HepG2 (cell line): ENCODE measurements around the gene KNL1. TPM values are rescaled to one million over a fixed set of nuclear protein-coding genes. Genes with fewer than 3 reads are reported as not detected.
A peak's percentile ranks its signal among the peaks of the same experiment; 100 is the strongest.

Source experiments
- ARID2 ChIP-seq: sonication (generic); formaldehyde crosslinking; IDR thresholded peaks from 2 replicates; pipeline ENCODE4 v1.8.1; 2022; ENCODE audit warnings: mild to moderate bottlenecking, missing genetic modification reagents, borderline replicate concordance
- ATF6 ChIP-seq: sonication (generic); formaldehyde crosslinking; conservative IDR thresholded peaks from 2 replicates; pipeline ENCODE4 v1.4.0; 2020; ENCODE audit warnings: missing genetic modification reagents
- CREBL2 ChIP-seq: sonication (generic); formaldehyde crosslinking; IDR thresholded peaks from 2 replicates; pipeline ENCODE4 v1.8.1; 2023; ENCODE audit warnings: missing genetic modification reagents, mild to moderate bottlenecking, borderline replicate concordance
- HNRNPK ChIP-seq: fragments of 200-400 bp; formaldehyde crosslinking; IDR thresholded peaks from 2 replicates; pipeline ENCODE4 v1.6.1; 2018; ENCODE audit warnings: low read length, low read depth, moderate library complexity, mild to moderate bottlenecking; ENCODE audit not compliant: poor library complexity, severe bottlenecking
- IKZF5 ChIP-seq: IDR thresholded peaks from 2 replicates; pipeline ENCODE4 v1.6.1; 2018; ENCODE audit warnings: missing genetic modification reagents, mild to moderate bottlenecking, missing compliant biosample characterization
- IRF2 ChIP-seq: IDR thresholded peaks from 2 replicates; pipeline ENCODE4 v1.6.1; 2018; ENCODE audit warnings: missing genetic modification reagents, missing compliant biosample characterization
- KLF9 ChIP-seq: IDR thresholded peaks from 2 replicates; pipeline ENCODE4 v1.6.1; 2016; ENCODE audit warnings: low read depth
- MIER2 ChIP-seq: IDR thresholded peaks from 2 replicates; pipeline ENCODE4 v1.6.1; 2016; ENCODE audit warnings: missing biosample characterization, missing genetic modification reagents
- MTERF4 ChIP-seq: sonication (generic); formaldehyde crosslinking; IDR thresholded peaks from 2 replicates; pipeline ENCODE4 v1.8.0; 2023; ENCODE audit warnings: mild to moderate bottlenecking, missing genetic modification reagents
- TEAD2 ChIP-seq: sonication (generic); formaldehyde crosslinking; IDR thresholded peaks from 2 replicates; pipeline ENCODE4 v1.9.0; 2021; ENCODE audit warnings: missing genetic modification reagents
- ZBTB25 ChIP-seq: IDR thresholded peaks from 2 replicates; pipeline ENCODE4 v1.6.1; 2018; ENCODE audit warnings: missing genetic modification reagents
- ZBTB44 ChIP-seq: sonication (generic); formaldehyde crosslinking; IDR thresholded peaks from 2 replicates; pipeline ENCODE4 v1.4.0; 2020; ENCODE audit warnings: missing genetic modification reagents
- ZNF17 ChIP-seq: sonication (generic); formaldehyde crosslinking; IDR thresholded peaks from 2 replicates; pipeline ENCODE4 v1.5.0; 2020; ENCODE audit warnings: mild to moderate bottlenecking, missing genetic modification reagents
- ZNF431 ChIP-seq: sonication (generic); formaldehyde crosslinking; IDR thresholded peaks from 2 replicates; pipeline ENCODE4 v1.9.0; 2022; ENCODE audit warnings: missing genetic modification reagents, low read depth, mild to moderate bottlenecking, borderline replicate concordance
- ZNF572 ChIP-seq: sonication (generic); formaldehyde crosslinking; IDR thresholded peaks from 2 replicates; pipeline ENCODE4 v1.5.1; 2020; ENCODE audit warnings: mild to moderate bottlenecking, missing genetic modification reagents
- ZNF616 ChIP-seq: sonication (generic); formaldehyde crosslinking; IDR thresholded peaks from 2 replicates; pipeline ENCODE4 v1.5.0; 2020; ENCODE audit warnings: low read depth, mild to moderate bottlenecking, missing genetic modification reagents
- ZNF724P ChIP-seq: sonication (generic); formaldehyde crosslinking; IDR thresholded peaks from 2 replicates; pipeline ENCODE4 v1.8.0; 2022; ENCODE audit warnings: missing genetic modification reagents, borderline replicate concordance
- ZNF784 ChIP-seq: sonication (generic); formaldehyde crosslinking; IDR thresholded peaks from 2 replicates; pipeline ENCODE4 v1.5.1; 2020; ENCODE audit warnings: missing genetic modification reagents, mild to moderate bottlenecking, borderline replicate concordance
- ZNF878 ChIP-seq: sonication (generic); formaldehyde crosslinking; IDR thresholded peaks from 2 replicates; pipeline ENCODE4 v1.8.1; 2023; ENCODE audit warnings: mild to moderate bottlenecking, missing genetic modification reagents, moderate library complexity
- ZSCAN20 ChIP-seq: sonication (generic); formaldehyde crosslinking; IDR thresholded peaks from 2 replicates; pipeline ENCODE4 v1.4.0; 2020; ENCODE audit warnings: missing genetic modification reagents, mild to moderate bottlenecking, borderline replicate concordance
- polyA plus RNA-seq, 8 experiments: library from polyadenylated mRNA; depleted of rRNA in 3 of 8; stranded (reverse) in 7 of 8; unstranded in 1 of 8; fragments of >200 nt; fragmentation: Illumina TruSeq in 4 of 8; extraction: Trizol in 4 of 8; gene quantifications; 2 replicates each; pipeline versions ENCODE4 v1.2.1 to v1.2.3, GENCODE V29; 2011 to 2016; ENCODE audit warnings: low read depth in 4 of 8, missing spikeins in 1 of 8, mixed read lengths in 1 of 8; ENCODE audit not compliant: insufficient read depth in 1 of 8
- total RNA-seq, 5 experiments: library from RNA; depleted of rRNA; stranded (reverse); fragments of >200 nt; fragmentation: Illumina TruSeq; extraction: Trizol; gene quantifications; 2 replicates each; pipeline ENCODE4 v1.2.3, GENCODE V29; 2016; ENCODE audit warnings: low read depth in 1 of 5

The KNL1 gene
- total and polyA plus RNA-seq, 2 of the 13 experiments (the other 11 are each of a cell fraction or from before 2014, with no cell fraction given) = 8.0 to 21.4 TPM

GRCh38 chr15:40694688-40695468 lies 100.8 kb downstream of the KNL1 start, which contains the start of gene RAD51 (continued):
- TF ChIP-seq ZBTB44 (no peak), IKZF5 (CRISPR knock-in tag) (0 out of 2 replicates have a peak, but pooled peaks have one; percentile 27), ZNF724P (peak; percentile 90), IRF2 (CRISPR knock-in tag) (peak; percentile 63), KLF9 (CRISPR knock-in tag) (no peak), TEAD2 (no peak), ARID2 (CRISPR knock-in tag) (peak; percentile 93; the same call in 1 of the 2 replicates), CREBL2 (CRISPR knock-in tag) (peak; percentile 42; the same call in 1 of the 2 replicates), ZNF431 (CRISPR knock-in tag) (peak; percentile 61; the same call in 1 of the 2 replicates), HNRNPK (peak; percentile 37), ZNF878 (CRISPR knock-in tag) (peak; percentile 91; the same call in 1 of the 2 replicates), ZNF17 (CRISPR knock-in tag) (no peak), ZNF784 (CRISPR knock-in tag) (no peak), ATF6 (no peak), ZSCAN20 (no peak; the same call in 1 of the 2 replicates), ZNF572 (no peak), ZNF616 (peak; percentile 10; the same call in 1 of the 2 replicates), MTERF4 (CRISPR knock-in tag) (0 out of 2 replicates have a peak, but pooled peaks have one; percentile 23), MIER2 (CRISPR knock-in tag) (no peak), ZBTB25 (CRISPR knock-in tag) (0 out of 2 replicates have a peak, but pooled peaks have one; percentile 44)
